IPS-20b (cell line): ENCODE results near the gene JPT2.

Experiments used
- H3K27ac ChIP-seq: one replicate; pipeline ENCODE4 v1.5.1; 2013; ENCODE audit warnings: low read length
- H3K27me3 ChIP-seq: 2 replicates; pipeline ENCODE4 v1.6.1; 2013; ENCODE audit warnings: mild to moderate bottlenecking, low read length, inconsistent platforms; ENCODE audit not compliant: insufficient read depth
- H3K36me3 ChIP-seq: 2 replicates; pipeline ENCODE4 v1.6.1; 2013; ENCODE audit warnings: low read depth, mild to moderate bottlenecking, inconsistent platforms, low read length, moderate library complexity; ENCODE audit not compliant: insufficient read depth
- H3K4me1 ChIP-seq: 2 replicates; pipeline ENCODE4 v1.6.1; 2013; ENCODE audit warnings: mild to moderate bottlenecking, control low read depth, inconsistent platforms, low read length, moderate library complexity; ENCODE audit not compliant: insufficient read depth
- H3K4me3 ChIP-seq: 2 replicates; pipeline ENCODE4 v1.5.1; 2013; ENCODE audit warnings: mild to moderate bottlenecking, low read length, inconsistent platforms
- H3K9ac ChIP-seq: 2 replicates; pipeline ENCODE4 v1.6.1; 2013; ENCODE audit warnings: low read depth, mild to moderate bottlenecking, inconsistent platforms, low read length, moderate library complexity
- H3K9me3 ChIP-seq: 2 replicates; pipeline ENCODE4 v1.6.1; 2013; ENCODE audit warnings: mild to moderate bottlenecking, low read depth, low read length, inconsistent platforms; ENCODE audit not compliant: insufficient read depth

The JPT2 gene, protein sequence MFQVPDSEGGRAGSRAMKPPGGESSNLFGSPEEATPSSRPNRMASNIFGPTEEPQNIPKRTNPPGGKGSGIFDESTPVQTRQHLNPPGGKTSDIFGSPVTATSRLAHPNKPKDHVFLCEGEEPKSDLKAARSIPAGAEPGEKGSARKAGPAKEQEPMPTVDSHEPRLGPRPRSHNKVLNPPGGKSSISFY

DNA sequence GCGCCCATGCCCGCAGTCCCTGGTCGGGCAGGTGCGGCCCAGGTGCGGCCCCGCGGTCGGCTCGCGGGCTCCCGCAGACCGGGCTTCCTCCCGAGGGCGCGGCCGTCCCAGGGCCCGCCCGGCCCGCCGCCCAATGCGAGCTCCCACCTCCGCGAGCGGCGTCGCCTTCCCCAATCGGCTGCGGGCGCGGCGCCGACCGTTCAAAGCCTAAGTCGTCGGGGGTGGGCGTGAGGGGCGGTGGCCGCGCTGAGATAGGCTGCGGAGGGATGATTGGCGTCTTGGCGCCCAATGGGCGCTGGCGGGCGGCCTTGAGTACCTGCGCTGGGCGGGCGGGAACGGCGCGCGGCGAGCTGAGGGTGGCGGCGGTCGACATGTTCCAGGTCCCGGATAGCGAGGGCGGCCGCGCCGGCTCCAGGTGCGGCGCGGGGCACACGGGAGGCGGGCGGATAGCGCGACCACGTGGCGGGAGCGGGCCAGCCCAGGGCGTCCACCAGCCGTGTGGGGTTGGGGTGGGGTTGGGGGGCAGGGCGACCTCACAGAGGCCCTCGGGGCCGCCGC is at the start of gene JPT2:
TSS of gene JPT2 (plus strand) at position 338 of the 558 bp plus-strand sequence. CDS start at position 372, 34 bp downstream.
- no peaks in the 10 kb centered on the region for H3K9me3 ChIP-seq
- H3K9ac ChIP-seq: peak within 1 kb of the TSS; percentile 92
- peak within 1 kb of the TSS; percentile 82 for H3K27ac ChIP-seq
- H3K4me3 ChIP-seq: peak within 1 kb of the TSS; percentile 84
- H3K36me3 ChIP-seq: peaks cover 46% of the 10 kb centered on the region
- peaks cover 3% of the 10 kb centered on the region; the same call in 1 of the 2 replicates for H3K4me1 ChIP-seq
- H3K27me3 ChIP-seq: no peaks in the 10 kb centered on the region

DNA sequence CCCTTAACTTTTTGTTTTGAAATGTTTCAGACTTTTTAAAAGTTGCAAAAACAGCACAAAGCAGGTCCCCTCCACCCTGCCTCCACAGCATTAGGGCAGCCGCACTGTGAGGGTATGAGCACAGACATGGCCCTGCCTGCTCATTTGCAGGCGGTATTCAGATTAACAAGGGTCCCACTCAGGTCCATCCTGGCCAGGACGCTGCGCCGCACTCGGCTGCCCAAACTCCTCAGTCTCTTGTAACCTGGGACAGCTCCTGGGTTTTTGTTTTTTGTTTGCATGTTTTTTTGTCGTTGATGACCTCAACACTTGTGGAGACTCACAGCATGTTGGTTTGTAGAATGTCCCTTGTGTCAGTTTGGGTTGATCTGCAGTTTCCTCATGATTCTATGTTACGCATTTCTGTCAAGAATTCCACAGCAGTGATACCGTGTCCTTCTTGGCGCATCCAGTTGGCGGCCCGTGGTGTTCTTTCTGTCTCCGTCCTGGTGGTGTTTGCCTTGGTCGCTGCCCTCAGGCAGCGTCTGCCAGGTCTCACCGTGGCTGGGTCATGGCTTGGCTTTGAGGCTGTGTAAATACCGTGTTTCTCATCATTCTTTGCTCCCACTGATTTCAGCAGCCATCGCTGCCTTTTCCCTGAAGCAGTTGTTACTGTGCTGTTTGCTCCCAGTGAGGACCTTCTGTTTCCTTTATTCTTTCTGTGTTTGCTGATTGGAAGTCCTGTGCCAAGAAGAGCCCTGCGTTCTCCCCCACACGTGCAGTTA is 47.4 kb upstream of the JPT2 start:
- H3K9ac ChIP-seq: no peak overlapping the region
- H3K4me1 ChIP-seq: no peaks in the 10 kb centered on the region
- no peaks in the 10 kb centered on the region for H3K9me3 ChIP-seq
- no peak overlapping the region for H3K4me3 ChIP-seq
- no peak overlapping the region for H3K27ac ChIP-seq
- H3K36me3 ChIP-seq: peaks cover 78% of the 10 kb centered on the region
- H3K27me3 ChIP-seq: no peaks in the 10 kb centered on the region

DNA sequence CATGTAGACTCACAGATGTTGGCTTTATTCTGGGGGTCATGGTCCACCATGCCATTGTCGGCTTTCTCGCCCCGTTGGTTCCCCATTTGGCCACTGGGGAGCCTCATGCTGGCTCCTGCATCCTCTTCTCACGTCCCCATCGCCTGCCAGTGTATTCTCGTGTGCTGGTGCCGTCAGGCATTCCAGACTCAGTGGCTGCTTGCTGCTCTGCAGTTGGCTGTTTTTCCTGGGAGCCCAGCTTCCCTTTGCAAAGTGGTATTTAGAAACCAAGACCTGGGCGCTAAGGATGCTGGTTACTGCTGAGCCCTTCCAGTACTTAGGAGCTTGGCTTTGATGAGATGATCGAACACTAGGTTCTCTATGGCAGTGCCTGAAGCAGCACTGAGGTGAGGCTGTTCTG is 46.8 kb upstream of the JPT2 start:
- H3K9me3 ChIP-seq: no peaks in the 10 kb centered on the region
- peaks cover 72% of the 10 kb centered on the region for H3K36me3 ChIP-seq
- no peaks in the 10 kb centered on the region for H3K27me3 ChIP-seq
- H3K27ac ChIP-seq: no peak overlapping the region
- H3K4me1 ChIP-seq: no peaks in the 10 kb centered on the region
- no peak overlapping the region for H3K9ac ChIP-seq
- H3K4me3 ChIP-seq: no peak overlapping the region

DNA sequence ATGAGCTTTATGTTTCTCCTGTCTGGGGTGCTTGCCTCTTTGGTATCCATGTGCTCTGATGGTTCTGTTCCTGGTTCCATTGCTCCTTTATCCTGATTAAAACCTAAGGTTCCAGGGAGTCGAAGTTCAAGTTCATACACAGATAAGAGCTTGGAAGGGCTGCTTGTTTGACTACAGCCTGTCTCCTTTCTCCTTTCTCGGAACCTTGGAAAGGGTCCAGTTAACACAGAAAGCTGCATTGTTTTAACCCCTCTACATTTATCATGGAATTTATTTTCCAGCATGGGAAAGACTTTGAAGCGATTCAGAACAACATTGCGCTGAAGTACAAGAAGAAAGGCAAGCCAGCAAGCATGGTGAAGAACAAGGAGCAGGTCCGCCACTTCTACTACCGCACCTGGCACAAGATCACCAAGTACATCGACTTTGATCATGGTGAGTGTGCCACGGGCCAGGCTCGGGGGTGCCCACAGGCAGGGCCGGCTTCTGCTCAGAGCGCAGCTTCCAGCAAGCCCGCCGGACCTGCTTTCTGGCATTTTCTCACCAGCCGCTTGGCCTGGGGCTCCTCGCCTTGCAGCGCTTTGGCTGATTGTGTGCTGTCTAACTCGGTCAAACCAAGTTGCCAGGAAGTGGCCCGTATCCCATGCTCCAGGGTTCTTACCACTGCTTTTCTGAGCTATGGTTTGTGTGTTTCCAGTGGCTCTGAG is 46.0 kb upstream of the JPT2 start:
- Histone ChIP-seq H3K9ac (no peak overlapping the region), H3K4me1 (no peaks in the 10 kb centered on the region), H3K36me3 (peaks cover 64% of the 10 kb centered on the region), H3K4me3 (no peak overlapping the region), H3K27me3 (no peaks in the 10 kb centered on the region), H3K9me3 (no peaks in the 10 kb centered on the region), H3K27ac (no peak overlapping the region)

DNA sequence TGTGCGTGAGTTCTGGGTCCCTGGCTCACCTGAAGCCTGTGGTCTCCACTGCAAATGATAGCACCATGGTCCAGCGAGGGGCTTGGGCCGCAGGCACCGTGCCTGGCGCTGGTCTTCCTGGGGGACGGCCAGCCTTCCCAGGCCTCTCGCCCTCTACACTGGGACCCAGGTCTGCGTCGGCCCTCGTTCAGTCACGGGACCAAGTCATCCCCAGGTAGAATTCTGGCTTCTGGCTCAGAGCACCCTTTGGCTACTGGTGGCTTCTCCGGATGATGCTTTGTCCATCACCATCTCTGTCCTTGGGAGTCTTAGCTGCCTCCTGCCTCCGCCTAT is 45.5 kb upstream of the JPT2 start:
- no peak overlapping the region for H3K4me3 ChIP-seq
- no peak overlapping the region for H3K9ac ChIP-seq
- no peaks in the 10 kb centered on the region for H3K27me3 ChIP-seq
- H3K27ac ChIP-seq: no peak overlapping the region
- no peaks in the 10 kb centered on the region for H3K4me1 ChIP-seq
- H3K9me3 ChIP-seq: no peaks in the 10 kb centered on the region
- H3K36me3 ChIP-seq: peaks cover 65% of the 10 kb centered on the region

DNA sequence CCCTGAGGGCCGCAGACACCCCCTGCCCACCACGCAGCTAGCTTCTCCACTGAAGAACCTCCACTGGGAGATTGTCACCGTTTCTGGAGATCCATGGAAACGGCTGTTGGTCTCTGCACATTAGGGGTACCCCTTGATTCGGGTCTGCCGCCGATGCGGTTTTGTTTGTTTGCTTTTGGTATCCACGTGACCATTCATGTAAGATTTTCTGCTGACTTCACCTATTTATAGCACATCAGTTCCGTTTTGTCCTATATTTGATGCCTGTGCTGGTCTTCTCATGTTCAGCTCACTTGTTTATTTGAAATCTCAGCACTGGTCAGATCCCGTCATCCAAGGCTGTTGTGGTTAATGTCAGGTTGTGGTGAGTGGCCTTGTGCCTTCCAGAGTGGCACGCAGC is 44.8 kb upstream of the JPT2 start:
- no peak overlapping the region for H3K4me3 ChIP-seq
- no peak overlapping the region for H3K27ac ChIP-seq
- H3K4me1 ChIP-seq: no peaks in the 10 kb centered on the region
- H3K36me3 ChIP-seq: peaks cover 69% of the 10 kb centered on the region
- H3K9ac ChIP-seq: no peak overlapping the region
- H3K9me3 ChIP-seq: no peaks in the 10 kb centered on the region
- no peaks in the 10 kb centered on the region for H3K27me3 ChIP-seq

DNA sequence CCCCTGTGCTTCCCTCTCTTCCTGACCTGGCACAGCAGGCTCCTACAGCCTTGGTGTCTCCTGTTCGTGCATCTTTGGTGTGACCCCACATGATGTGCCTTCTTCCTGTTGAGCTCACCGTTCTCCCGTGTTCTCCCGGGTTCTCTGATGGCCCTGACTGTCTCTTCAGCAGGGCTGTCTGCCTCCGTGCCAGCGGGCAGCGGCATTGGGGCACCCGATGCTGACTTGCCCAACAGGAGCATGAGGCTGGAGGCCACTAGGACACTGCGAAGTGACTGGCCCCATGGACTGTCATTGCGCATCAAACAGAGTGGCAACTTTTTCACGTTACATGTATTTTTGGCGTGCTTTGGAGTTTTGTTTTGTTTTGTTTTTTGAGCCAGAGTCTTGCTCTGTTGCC is 43.5 kb upstream of the JPT2 start:
- H3K27me3 ChIP-seq: no peaks in the 10 kb centered on the region
- no peaks in the 10 kb centered on the region for H3K4me1 ChIP-seq
- peaks cover 71% of the 10 kb centered on the region for H3K36me3 ChIP-seq
- H3K4me3 ChIP-seq: no peak overlapping the region
- no peaks in the 10 kb centered on the region for H3K9me3 ChIP-seq
- no peak overlapping the region for H3K9ac ChIP-seq
- H3K27ac ChIP-seq: no peak overlapping the region

DNA sequence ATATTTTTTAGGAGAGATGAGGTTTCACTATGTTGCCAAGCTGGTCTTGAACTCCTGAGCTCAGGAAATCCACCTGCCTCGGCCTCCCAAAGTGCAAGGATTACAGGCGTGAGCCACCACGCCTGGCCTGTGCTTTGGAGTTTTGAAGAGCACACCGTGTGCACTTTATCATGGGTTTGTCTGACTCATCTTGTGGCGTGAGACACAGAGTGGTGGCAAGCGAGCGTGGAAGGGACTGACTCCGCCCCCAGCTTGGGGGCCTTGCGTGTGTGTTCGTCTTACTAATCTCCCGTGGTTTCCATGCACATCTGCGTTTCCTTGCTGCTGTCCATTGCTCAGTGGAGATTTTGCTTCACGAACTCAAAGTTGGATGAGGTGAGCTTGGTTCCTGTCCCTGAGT is 43.0 kb upstream of the JPT2 start:
- Histone ChIP-seq H3K27ac (no peak overlapping the region), H3K4me1 (no peaks in the 10 kb centered on the region), H3K9ac (no peak overlapping the region), H3K27me3 (no peaks in the 10 kb centered on the region), H3K36me3 (peaks cover 76% of the 10 kb centered on the region), H3K4me3 (no peak overlapping the region), H3K9me3 (no peaks in the 10 kb centered on the region)

DNA sequence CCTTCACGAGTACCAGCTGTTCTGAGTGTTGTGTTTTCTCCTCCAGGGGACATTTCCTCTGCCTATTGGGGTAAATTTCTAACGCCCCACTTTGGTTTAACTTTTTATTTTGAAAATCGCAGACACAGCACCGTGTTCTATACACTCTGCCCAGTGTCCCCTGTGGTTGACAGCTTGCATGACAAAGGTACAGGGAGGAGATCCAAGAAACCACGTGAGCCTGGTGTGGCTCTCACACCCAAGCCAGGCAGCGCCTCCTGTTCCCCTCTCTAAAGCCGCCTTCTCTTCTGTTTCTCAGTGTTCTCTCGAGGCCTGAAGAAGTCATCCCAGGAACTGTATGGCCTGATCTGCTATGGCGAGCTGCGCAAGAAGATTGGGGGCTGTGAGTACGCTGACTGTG is 40.6 kb upstream of the JPT2 start:
- H3K9me3 ChIP-seq: no peaks in the 10 kb centered on the region
- H3K27me3 ChIP-seq: no peaks in the 10 kb centered on the region
- no peak overlapping the region for H3K4me3 ChIP-seq
- no peaks in the 10 kb centered on the region for H3K4me1 ChIP-seq
- H3K36me3 ChIP-seq: peaks cover 79% of the 10 kb centered on the region
- H3K27ac ChIP-seq: no peak overlapping the region
- no peak overlapping the region for H3K9ac ChIP-seq

DNA sequence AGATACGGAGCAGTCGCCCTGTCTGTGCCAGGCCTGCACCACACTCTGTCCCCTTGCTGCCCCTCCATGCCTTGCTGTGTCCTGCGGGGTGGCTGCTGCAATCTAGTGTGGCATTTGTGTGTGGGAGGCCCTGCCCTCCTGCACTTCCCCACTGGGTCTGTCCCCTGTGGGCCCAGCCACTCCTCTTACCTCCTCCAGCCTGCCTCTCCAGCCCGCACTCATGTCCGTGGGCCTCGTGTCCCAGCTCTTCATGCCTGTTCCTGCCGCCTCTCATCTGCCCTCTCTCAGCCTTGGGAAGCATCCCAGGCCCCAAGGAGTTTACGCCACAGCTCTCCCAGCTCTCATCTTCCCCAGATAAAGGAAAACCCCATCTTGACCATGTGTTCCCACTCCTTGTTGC is 39.3 kb upstream of the JPT2 start:
- H3K27me3 ChIP-seq: no peaks in the 10 kb centered on the region
- H3K27ac ChIP-seq: no peak overlapping the region
- no peak overlapping the region for H3K9ac ChIP-seq
- H3K9me3 ChIP-seq: no peaks in the 10 kb centered on the region
- H3K4me1 ChIP-seq: no peaks in the 10 kb centered on the region
- H3K4me3 ChIP-seq: no peak overlapping the region
- peaks cover 78% of the 10 kb centered on the region for H3K36me3 ChIP-seq

DNA sequence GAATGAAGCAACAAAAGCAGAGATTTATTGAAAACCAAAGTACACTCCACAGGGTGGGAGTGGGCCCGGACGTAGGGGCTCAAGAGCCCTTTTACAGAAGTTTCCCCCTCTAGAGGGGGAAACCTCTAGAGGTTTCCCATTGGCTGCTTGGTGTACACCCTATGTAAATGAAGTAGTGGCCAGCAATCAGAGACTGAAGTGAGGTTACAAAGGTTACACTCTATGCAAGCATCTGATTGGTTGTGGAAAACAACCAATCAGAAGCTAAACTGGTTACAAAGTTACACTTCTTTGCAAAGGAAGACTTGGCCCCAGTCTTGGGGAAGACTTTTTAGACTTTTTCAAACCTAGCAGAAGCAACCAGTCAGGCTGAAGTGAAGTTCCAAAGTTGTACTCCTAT is 38.8 kb upstream of the JPT2 start:
- Histone ChIP-seq H3K27me3 (no peaks in the 10 kb centered on the region), H3K9ac (no peak overlapping the region), H3K4me1 (no peaks in the 10 kb centered on the region), H3K9me3 (no peaks in the 10 kb centered on the region), H3K4me3 (no peak overlapping the region), H3K36me3 (peaks cover 78% of the 10 kb centered on the region), H3K27ac (no peak overlapping the region)

DNA sequence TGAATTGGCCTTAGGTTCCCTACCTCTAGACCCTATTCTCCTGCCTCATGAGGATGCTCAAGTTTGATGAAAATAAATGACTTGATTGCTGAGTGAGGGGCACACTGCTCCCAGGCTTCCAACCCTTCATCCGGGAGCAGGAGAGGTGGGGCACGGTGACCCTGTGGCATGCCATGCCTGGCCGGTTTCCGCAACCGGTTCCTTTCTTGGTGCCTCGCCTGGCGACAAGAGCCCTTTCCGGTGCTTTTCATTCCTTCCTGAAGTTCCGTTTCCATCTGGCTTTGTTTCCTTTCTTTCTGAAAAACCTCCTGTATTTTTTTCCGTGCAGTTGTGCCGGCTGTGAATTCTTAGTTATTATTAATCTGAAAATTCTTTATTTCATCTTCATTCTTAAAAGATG is 38.2 kb upstream of the JPT2 start:
- no peaks in the 10 kb centered on the region for H3K27me3 ChIP-seq
- H3K4me3 ChIP-seq: no peak overlapping the region
- H3K36me3 ChIP-seq: peaks cover 76% of the 10 kb centered on the region
- no peak overlapping the region for H3K27ac ChIP-seq
- no peaks in the 10 kb centered on the region for H3K4me1 ChIP-seq
- H3K9me3 ChIP-seq: no peaks in the 10 kb centered on the region
- H3K9ac ChIP-seq: no peak overlapping the region
